NCI-H2196 treated with DMSO at 0.1 percent for 48 hours (cell line): ENCODE data around the gene TULP4.

ENCODE experiments used
- DNase-seq: peaks from one replicate; lab custom pipeline; 2025; ENCODE audit not compliant: unreplicated experiment; lab: John Stamatoyannopoulos, UW

The TULP4 gene, protein sequence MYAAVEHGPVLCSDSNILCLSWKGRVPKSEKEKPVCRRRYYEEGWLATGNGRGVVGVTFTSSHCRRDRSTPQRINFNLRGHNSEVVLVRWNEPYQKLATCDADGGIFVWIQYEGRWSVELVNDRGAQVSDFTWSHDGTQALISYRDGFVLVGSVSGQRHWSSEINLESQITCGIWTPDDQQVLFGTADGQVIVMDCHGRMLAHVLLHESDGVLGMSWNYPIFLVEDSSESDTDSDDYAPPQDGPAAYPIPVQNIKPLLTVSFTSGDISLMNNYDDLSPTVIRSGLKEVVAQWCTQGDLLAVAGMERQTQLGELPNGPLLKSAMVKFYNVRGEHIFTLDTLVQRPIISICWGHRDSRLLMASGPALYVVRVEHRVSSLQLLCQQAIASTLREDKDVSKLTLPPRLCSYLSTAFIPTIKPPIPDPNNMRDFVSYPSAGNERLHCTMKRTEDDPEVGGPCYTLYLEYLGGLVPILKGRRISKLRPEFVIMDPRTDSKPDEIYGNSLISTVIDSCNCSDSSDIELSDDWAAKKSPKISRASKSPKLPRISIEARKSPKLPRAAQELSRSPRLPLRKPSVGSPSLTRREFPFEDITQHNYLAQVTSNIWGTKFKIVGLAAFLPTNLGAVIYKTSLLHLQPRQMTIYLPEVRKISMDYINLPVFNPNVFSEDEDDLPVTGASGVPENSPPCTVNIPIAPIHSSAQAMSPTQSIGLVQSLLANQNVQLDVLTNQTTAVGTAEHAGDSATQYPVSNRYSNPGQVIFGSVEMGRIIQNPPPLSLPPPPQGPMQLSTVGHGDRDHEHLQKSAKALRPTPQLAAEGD (N-terminal part only)

DNA sequence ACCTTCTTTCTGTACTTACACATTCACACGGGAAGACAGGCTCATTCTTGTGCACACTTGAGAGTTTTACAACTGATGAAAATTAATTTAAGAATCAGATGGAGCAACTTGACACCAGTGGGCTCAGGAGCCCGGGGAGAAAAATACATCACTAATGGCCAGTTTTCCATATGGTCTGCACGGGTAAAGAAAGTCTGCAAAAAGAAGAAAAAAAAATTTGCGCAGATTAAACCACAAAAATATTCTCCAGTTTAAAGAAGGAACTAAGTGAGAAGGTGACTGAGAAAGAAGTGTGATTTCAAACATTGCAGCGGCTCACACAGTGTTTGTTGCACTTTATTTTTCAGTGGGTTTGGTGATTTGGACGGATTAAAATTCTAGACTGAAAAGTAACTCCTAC, at the start of gene TULP4:
TULP4 (plus strand) TSS at position 301 of the 400 bp plus-strand sequence. CDS start 1,552 bp downstream, outside the sequence.
- no peak for DNase-seq

- DNase-seq, result no peak
Observed at GRCh38 chr6:158262755-158263154, 49.5 kb upstream of the TULP4 start.

DNA sequence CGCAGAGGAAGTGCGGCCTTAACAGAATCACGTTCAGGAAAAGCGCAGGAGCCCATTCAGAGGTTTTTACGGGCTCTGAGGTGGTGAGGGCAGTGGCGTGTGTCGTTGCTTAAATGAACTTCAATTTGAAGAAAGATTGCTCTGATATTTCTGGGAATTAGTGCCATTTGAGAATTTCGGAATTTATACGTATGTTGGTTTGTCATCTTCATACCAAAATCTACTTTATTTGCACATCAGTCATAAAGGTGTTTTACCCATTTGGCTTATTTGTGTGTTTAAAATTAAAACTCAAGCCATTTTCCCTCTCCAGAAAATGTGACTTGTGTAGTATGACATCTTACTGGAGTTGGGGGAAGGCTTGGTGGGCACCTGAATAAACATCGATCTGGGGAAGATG, 48.1 kb upstream of the TULP4 start:
- DNase-seq, result no peak

DNA sequence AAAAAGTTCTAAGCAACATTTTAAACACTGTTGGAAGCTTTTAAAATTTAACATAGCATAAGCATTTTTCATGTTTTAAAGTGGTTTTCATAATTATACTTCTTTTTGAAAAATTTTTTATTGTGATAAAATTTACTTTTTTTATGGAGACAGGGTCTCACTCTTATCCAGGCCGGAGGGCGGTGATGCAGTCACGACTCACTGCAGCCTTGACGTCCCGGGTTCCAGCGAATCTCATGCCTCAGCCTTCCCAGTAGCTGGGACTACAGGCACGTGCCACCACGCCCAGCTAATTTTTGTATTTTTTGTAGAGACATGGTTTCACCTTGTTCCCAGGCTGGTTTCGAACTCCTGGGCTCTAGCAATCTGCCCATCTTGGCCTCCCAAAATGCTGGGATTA, 46.1 kb upstream of the TULP4 start:
- no peak for DNase-seq

DNA sequence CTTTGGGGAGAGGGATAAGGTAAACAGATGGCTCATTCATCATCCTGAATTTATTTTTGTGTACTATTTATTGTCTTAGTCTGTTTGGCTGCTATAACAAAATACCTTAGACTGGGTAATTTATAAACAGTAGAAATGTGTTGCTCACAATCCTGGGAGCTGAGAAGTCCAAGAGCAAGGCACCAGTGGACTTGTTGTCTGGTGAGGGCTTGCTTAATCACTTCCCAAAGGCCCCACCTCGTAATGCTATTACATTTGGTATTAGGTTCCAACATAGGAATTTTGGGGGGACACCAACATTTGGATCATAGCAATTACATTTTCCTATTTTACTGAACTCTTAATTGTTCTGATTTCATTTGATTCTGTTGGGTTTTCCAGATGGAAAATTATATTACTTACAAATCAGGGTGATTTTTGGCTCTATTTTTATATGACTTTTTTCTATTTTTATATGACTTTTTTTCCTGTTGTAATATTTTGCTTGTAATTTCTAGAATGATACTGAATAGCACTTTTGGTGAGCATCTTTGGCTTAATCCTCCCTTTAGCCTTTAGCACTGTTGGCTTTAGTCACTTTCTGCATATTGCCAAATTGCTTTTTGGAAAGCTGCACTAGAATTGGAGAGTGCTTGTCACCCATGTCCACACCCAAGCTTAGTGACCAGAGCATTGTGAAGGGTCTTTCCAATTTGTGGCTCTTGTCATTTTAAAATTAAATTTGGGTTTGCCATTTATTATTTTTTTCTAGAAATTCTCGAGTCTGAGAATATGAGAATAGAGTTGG, 43.7 kb upstream of the TULP4 start:
- DNase-seq, result no peak

DNA sequence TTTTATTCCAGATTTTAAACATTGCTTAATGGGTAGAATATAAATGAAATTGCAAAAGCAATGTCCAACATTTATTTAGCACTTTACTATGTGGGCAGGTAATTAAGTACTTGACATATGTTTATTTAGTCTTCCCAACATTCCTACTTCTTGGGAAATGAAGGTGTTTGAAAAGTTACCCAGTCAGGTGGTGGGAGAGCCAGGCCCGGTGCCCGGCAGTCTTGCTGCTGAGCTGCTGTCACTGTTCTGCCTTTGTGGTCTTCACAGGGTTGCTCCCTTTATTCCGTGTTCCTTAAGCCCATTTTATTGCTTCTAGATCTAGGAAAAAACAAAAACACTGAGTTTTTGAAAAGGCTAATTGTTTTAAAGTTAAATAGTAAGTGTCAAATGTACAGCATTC, 42.6 kb upstream of the TULP4 start:
- no peak for DNase-seq

GRCh38 chr6:158270389-158271127, 41.7 kb upstream of the TULP4 start:
- no peak for DNase-seq

- no peak for DNase-seq
Observed at GRCh38 chr6:158272324-158272723, 39.9 kb upstream of the TULP4 start.

DNA sequence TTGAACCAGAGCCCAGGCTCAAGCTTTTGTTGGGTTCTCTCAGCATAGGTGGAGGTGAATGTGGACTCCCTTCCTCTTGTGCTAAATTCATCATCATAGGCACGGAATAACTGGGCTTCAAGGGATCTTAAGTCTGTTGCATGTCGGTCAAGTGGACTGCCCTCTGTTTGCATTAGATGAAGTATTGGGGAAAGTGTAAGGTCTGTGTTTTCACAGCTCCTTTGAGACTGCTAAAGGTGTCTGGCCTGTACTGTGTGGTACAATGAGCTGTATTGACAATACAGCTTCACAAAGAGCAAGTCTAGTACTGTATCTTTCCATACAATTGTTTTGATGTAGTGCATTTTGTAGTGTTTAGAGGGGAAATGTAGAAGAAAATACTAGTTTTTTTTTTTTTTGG, 34.3 kb upstream of the TULP4 start:
- DNase-seq, result no peak

DNA sequence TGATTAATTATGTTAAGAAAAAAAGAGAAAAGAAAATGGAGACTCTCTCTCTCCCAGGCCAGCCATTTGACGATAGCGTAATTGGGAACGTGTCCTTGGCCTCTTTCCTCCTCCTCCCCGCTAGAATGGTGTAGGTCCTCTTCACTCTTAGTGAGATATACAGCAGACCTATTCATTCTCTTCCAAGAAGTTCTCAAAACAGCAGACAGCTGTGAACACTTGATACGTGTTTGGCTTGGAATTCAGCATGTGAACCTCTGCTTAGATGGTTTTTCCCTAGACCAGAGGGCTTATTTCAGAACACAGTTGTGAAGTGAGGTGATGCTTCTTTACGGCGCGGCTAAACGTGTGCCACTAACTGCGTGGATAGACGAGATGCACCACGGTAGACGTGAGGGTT, 32.6 kb upstream of the TULP4 start:
- DNase-seq, result no peak

GRCh38 chr6:158283304-158283980, 28.8 kb upstream of the TULP4 start:
- no peak for DNase-seq

GRCh38 chr6:158284007-158284875, 28.0 kb upstream of the TULP4 start:
- no peak for DNase-seq

GRCh38 chr6:158284876-158285655, 27.2 kb upstream of the TULP4 start:
- DNase-seq, result no peak

DNA sequence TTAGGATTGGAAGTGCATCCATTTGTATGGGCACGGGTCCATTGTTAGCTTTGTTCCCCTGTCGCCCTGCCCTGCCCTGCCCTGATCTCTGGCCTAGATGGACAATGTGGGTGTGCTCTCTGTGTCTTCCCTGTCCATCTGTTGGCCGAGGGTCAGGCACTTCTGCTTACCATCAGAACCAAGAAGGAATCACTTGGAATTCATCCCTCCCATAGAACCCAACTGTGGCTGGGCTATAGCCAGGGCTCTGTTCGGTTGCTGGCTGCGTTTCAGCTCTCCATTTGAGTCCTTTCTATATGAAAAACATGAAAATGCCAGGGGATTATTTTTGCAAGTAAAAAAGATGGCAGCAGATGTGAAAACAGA, 26.6 kb upstream of the TULP4 start:
- no peak for DNase-seq

GRCh38 chr6:158286413-158286812, 25.9 kb upstream of the TULP4 start:
- DNase-seq, result no peak

DNA sequence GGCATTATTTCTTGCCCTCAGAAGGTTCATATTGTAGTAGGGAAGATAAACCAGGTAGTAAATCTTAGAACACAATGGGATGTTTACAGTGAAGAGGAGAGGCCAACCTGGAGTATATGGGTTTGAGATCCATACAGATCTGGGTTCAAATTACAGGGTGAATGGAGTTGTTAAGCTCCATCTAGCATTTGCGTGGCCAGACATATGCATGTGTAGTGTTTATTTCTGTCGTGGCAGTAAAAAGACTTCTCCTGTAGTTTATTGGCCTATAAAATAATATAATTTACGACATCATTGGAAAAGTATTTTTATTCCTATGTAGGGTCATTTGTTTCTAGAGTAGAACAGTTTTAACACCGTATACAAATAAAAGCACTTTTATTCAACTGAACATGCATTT, 25.2 kb upstream of the TULP4 start:
- DNase-seq, result no peak

DNA sequence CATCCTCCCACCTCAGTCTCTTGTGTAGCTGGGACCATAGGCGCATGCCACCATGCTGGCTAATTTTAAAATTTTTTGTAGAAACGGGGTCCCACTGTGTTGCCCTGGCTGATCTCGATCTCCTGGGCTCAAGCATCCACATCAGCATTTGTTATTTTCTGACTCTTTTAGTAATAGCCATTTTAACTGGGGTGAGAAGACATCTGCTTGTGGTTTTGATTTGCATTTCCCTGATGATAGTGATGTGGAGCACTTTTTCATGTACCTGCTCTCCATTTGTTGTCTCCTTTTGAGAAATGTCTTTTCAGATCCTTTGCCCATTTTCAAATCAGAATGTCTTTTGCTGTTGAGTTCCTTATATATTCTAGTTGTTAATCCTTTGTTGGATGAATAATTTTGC, 22.2 kb upstream of the TULP4 start:
- DNase-seq, result no peak

GRCh38 chr6:158290659-158291058, 21.6 kb upstream of the TULP4 start:
- no peak for DNase-seq

GRCh38 chr6:158292016-158292415, 20.2 kb upstream of the TULP4 start:
- DNase-seq, result no peak
